ENCODE measurements around the gene DDIT4. TPM values are rescaled to one million over a fixed set of nuclear protein-coding genes. Genes with fewer than 3 reads are reported as not detected.

Gene DDIT4
- total RNA-seq, 1 donor from 2014 or later = 200 TPM

GRCh38 chr10:72318418-72319262, 44.9 kb downstream of the DDIT4 start:
- Histone ChIP-seq H3K4me3 (peak overlapping the region; percentile 44), H3K36me3 (no peaks in the 10 kb centered on the region), H3K9me3 (no peaks in the 10 kb centered on the region), H3K27me3 (no peaks in the 10 kb centered on the region), H3K4me1 (peaks cover 75% of the 10 kb centered on the region), H3K27ac (peak overlapping the region; percentile 89)
- intact Hi-C loops (cut with DNase I) = no loop called here
- DNase-seq (no peak), ATAC-seq (no peak)
- no peak for TF ChIP-seq CTCF (IDR thresholded peaks at IDR 0.05)

GRCh38 chr10:72319416-72320254, 45.9 kb downstream of the DDIT4 start:
- TF ChIP-seq CTCF (IDR thresholded peaks at IDR 0.05) = no peak
- intact Hi-C loops (cut with DNase I) = loop anchor here (10.0 kb wide), 1 partner anchor 95 kb away; no protein-coding TSS in a partner anchor
- Histone ChIP-seq H3K36me3 (no peaks in the 10 kb centered on the region), H3K4me1 (peaks cover 79% of the 10 kb centered on the region), H3K4me3 (peak overlapping the region; percentile 44), H3K27ac (peak overlapping the region; percentile 89), H3K27me3 (no peaks in the 10 kb centered on the region), H3K9me3 (no peaks in the 10 kb centered on the region)
- ATAC-seq = peak; percentile 87
- DNase-seq = peak; percentile 98

GRCh38 chr10:72320676-72321247, 47.0 kb downstream of the DDIT4 start:
- intact Hi-C loops (cut with DNase I) = loop anchor here (10.0 kb wide), 1 partner anchor 96 kb away; no protein-coding TSS in a partner anchor
- H3K4me1 ChIP-seq = peaks cover 79% of the 10 kb centered on the region
- DNase-seq (no peak), ATAC-seq (peak; percentile 42)
- peak overlapping the region; percentile 89 for H3K27ac ChIP-seq
- H3K27me3 ChIP-seq = no peaks in the 10 kb centered on the region
- no peak overlapping the region for H3K4me3 ChIP-seq
- no peaks in the 10 kb centered on the region for H3K36me3 ChIP-seq
- no peaks in the 10 kb centered on the region for H3K9me3 ChIP-seq
- no peak for TF ChIP-seq CTCF (IDR thresholded peaks at IDR 0.05)

GRCh38 chr10:72321248-72322029, 47.7 kb downstream of the DDIT4 start:
- H3K27ac ChIP-seq = peak overlapping the region; percentile 89
- ATAC-seq = no peak
- DNase-seq = no peak
- no peaks in the 10 kb centered on the region for H3K27me3 ChIP-seq
- peaks cover 77% of the 10 kb centered on the region for H3K4me1 ChIP-seq
- no peaks in the 10 kb centered on the region for H3K9me3 ChIP-seq
- no peak overlapping the region for H3K4me3 ChIP-seq
- TF ChIP-seq CTCF (IDR thresholded peaks at IDR 0.05) = no peak
- no peaks in the 10 kb centered on the region for H3K36me3 ChIP-seq
- intact Hi-C loops (cut with DNase I) = loop anchor here (10.0 kb wide), 1 partner anchor 97 kb away; no protein-coding TSS in a partner anchor

GRCh38 chr10:72322030-72322279, 48.2 kb downstream of the DDIT4 start:
- Histone ChIP-seq H3K4me3 (no peak overlapping the region), H3K27ac (peak overlapping the region; percentile 89), H3K9me3 (no peaks in the 10 kb centered on the region), H3K36me3 (no peaks in the 10 kb centered on the region), H3K4me1 (peaks cover 72% of the 10 kb centered on the region), H3K27me3 (no peaks in the 10 kb centered on the region)
- TF ChIP-seq CTCF (IDR thresholded peaks at IDR 0.05) = no peak
- intact Hi-C loops (cut with DNase I) = loop anchor here (10.0 kb wide), 1 partner anchor 97 kb away; no protein-coding TSS in a partner anchor
- no peak for DNase-seq
- ATAC-seq = no peak
